ENCODE measurements around the gene MAGOH.
A peak's percentile ranks its signal among the peaks of the same experiment; 100 is the strongest.
"Not testable (repeated sequence)": the region's sequence is repeated elsewhere in the genome, so short reads cannot be mapped to it uniquely, and the experiment has no call there.

The MAGOH gene

GRCh38 chr1:53218201-53218600 lies 20.1 kb downstream of the MAGOH start:
- H3K4me3 ChIP-seq (ENCODE audit: low read depth, low read length): no peak overlapping the region
- DNase-seq (ENCODE audit: low read depth): no peak
- TF ChIP-seq MYC (IDR thresholded peaks at IDR 0.05; ENCODE audit: low read depth, low read length) (no peak), CTCF (IDR thresholded peaks at IDR 0.05; ENCODE audit: low read depth, low read length) (no peak), MAX (IDR thresholded peaks at IDR 0.05; ENCODE audit: low read depth, low read length) (no peak), POLR2A (IDR thresholded peaks at IDR 0.05; ENCODE audit: extremely low read depth, insufficient read length) (no peak)

GRCh38 chr1:53214376-53214940 lies 23.9 kb downstream of the MAGOH start:
- no peak for DNase-seq (ENCODE audit: low read depth)
- no peak overlapping the region for H3K4me3 ChIP-seq (ENCODE audit: low read depth, low read length)

GRCh38 chr1:53210954-53211353 lies 27.4 kb downstream of the MAGOH start:
- H3K4me3 ChIP-seq (ENCODE audit: low read depth, low read length): no peak overlapping the region
- TF ChIP-seq MAX (IDR thresholded peaks at IDR 0.05; ENCODE audit: low read depth, low read length): no peak
- no peak for TF ChIP-seq CTCF (IDR thresholded peaks at IDR 0.05; ENCODE audit: low read depth, low read length)
- DNase-seq (ENCODE audit: low read depth): no peak

More at GRCh38 chr1:53214376-53214940, 23.9 kb downstream of the MAGOH start:
- TF ChIP-seq MAX (IDR thresholded peaks at IDR 0.05; ENCODE audit: low read depth, low read length) (no peak), CTCF (IDR thresholded peaks at IDR 0.05; ENCODE audit: low read depth, low read length) (no peak), POLR2A (IDR thresholded peaks at IDR 0.05; ENCODE audit: extremely low read depth, insufficient read length) (no peak), MYC (IDR thresholded peaks at IDR 0.05; ENCODE audit: low read depth, low read length) (no peak)

GRCh38 chr1:53210352-53210751 lies 28.0 kb downstream of the MAGOH start:
- TF ChIP-seq POLR2A (IDR thresholded peaks at IDR 0.05; ENCODE audit: extremely low read depth, insufficient read length) (no peak), MYC (IDR thresholded peaks at IDR 0.05; ENCODE audit: low read depth, low read length) (no peak), MAX (IDR thresholded peaks at IDR 0.05; ENCODE audit: low read depth, low read length) (no peak)
- DNase-seq (ENCODE audit: low read depth): no peak
- H3K4me3 ChIP-seq (ENCODE audit: low read depth, low read length): no peak overlapping the region

- no peak for DNase-seq (ENCODE audit: low read depth)
- TF ChIP-seq CTCF (IDR thresholded peaks at IDR 0.05; ENCODE audit: low read depth, low read length) (no peak), MYC (IDR thresholded peaks at IDR 0.05; ENCODE audit: low read depth, low read length) (no peak), MAX (IDR thresholded peaks at IDR 0.05; ENCODE audit: low read depth, low read length) (no peak), POLR2A (IDR thresholded peaks at IDR 0.05; ENCODE audit: extremely low read depth, insufficient read length) (no peak)
Observed at GRCh38 chr1:53207726-53208125, 30.6 kb downstream of the MAGOH start.

GRCh38 chr1:53206735-53207379 lies 31.5 kb downstream of the MAGOH start:
- no peak overlapping the region for H3K4me3 ChIP-seq (ENCODE audit: low read depth, low read length)
- TF ChIP-seq MAX (IDR thresholded peaks at IDR 0.05; ENCODE audit: low read depth, low read length) (no peak), CTCF (IDR thresholded peaks at IDR 0.05; ENCODE audit: low read depth, low read length) (no peak), POLR2A (IDR thresholded peaks at IDR 0.05; ENCODE audit: extremely low read depth, insufficient read length) (no peak), MYC (IDR thresholded peaks at IDR 0.05; ENCODE audit: low read depth, low read length) (no peak)
- no peak for DNase-seq (ENCODE audit: low read depth)

More at GRCh38 chr1:53207726-53208125, 30.6 kb downstream of the MAGOH start:
- no peak overlapping the region for H3K4me3 ChIP-seq (ENCODE audit: low read depth, low read length)

GRCh38 chr1:53206083-53206685 lies 32.1 kb downstream of the MAGOH start:
- DNase-seq (ENCODE audit: low read depth): peak; percentile 17
- not testable (repeated sequence) for H3K4me3 ChIP-seq (ENCODE audit: low read depth, low read length)

GRCh38 chr1:53205496-53205895 lies 32.8 kb downstream of the MAGOH start:
- not testable (repeated sequence) for DNase-seq (ENCODE audit: low read depth); H3K4me3 ChIP-seq (ENCODE audit: low read depth, low read length)
